Natural killer cell (primary cell): ENCODE data around the gene HSD17B13. TPM values are rescaled to one million over a fixed set of nuclear protein-coding genes. Genes with fewer than 3 reads are reported as not detected.

Experiments
- ATAC-seq, 3 donors: fragments of 150-1000 bp in 2 of 3; fragments of 200-7000 bp in 1 of 3; cut with Tn5 transposase; 1 replicate in 1 of 3; 2 replicates in 2 of 3; pipeline ENCODE4 v1.10.0; 2021; ENCODE audit warnings: mild to moderate bottlenecking in 2 of 3, moderate library complexity in 2 of 3
- DNase-seq, 2 donors: peaks; one replicate each; pipeline versions ENCODE4 v3.0.0 to v3.0.0-alpha.2; 2013 to 2021; ENCODE audit warnings: mixed read lengths in 1 of 2
- H3K27ac ChIP-seq: one replicate; pipeline ENCODE4 v1.5.1; 2013; ENCODE audit warnings: mild to moderate bottlenecking, low read length
- H3K27me3 ChIP-seq: one replicate; pipeline ENCODE4 v1.6.1; 2013; ENCODE audit warnings: low read length; ENCODE audit not compliant: control insufficient read depth, insufficient read depth
- H3K36me3 ChIP-seq: one replicate; pipeline ENCODE4 v1.6.1; 2013; ENCODE audit warnings: low read length; ENCODE audit not compliant: control insufficient read depth, insufficient read depth
- H3K4me1 ChIP-seq: one replicate; pipeline ENCODE4 v1.6.1; 2013; ENCODE audit warnings: low read length; ENCODE audit not compliant: control insufficient read depth, insufficient read depth
- H3K4me3 ChIP-seq: one replicate; pipeline ENCODE4 v1.5.1; 2013; ENCODE audit warnings: low read length
- H3K9me3 ChIP-seq: one replicate; pipeline ENCODE4 v1.6.1; 2013; ENCODE audit warnings: low read length; ENCODE audit not compliant: control insufficient read depth, insufficient read depth
- H3K27ac Mint-ChIP-seq, 2 donors: one replicate each; pipeline ENCODE4 v1.8.0; 2022; ENCODE audit warnings: mild to moderate bottlenecking in 2 of 2, mixed read lengths in 2 of 2, moderate library complexity in 1 of 2
- H3K27me3 Mint-ChIP-seq, 2 donors: one replicate each; pipeline ENCODE4 v1.8.0; 2022; ENCODE audit warnings: low read depth in 2 of 2, mixed read lengths in 2 of 2
- H3K36me3 Mint-ChIP-seq: one replicate; pipeline ENCODE4 v1.8.0; 2022; ENCODE audit warnings: mixed read lengths
- H3K4me1 Mint-ChIP-seq, 2 donors: one replicate each; pipeline ENCODE4 v1.8.0; 2022; ENCODE audit warnings: mixed read lengths in 2 of 2
- H3K4me3 Mint-ChIP-seq: one replicate; pipeline ENCODE4 v1.8.0; 2022; ENCODE audit warnings: mild to moderate bottlenecking, moderate library complexity, mixed read lengths
- H3K9me3 Mint-ChIP-seq, 2 donors: one replicate each; pipeline ENCODE4 v1.8.0; 2022; ENCODE audit warnings: mixed read lengths in 2 of 2
- CTCF ChIP-seq: fragments of 200-600 bp; IDR thresholded peaks from one replicate; pipeline ENCODE4 v1.8.0; 2022; ENCODE audit warnings: antibody characterized with exemption
- WGBS: methylation state at CpG from one replicate; pipeline ENCODE4 v1.1.7; 2013; ENCODE audit warnings: missing lambda C conversion rate; ENCODE audit not compliant: insufficient coverage; 5-methylcytosine and 5-hydroxymethylcytosine counted together
- intact Hi-C: fragments of 100-400 bp; cut with micrococcal nuclease; formaldehyde crosslinking; loops from one replicate; pipeline ENCODE4 v1.14.2; 2022
- total RNA-seq, 4 donors: library from RNA; stranded (reverse); fragments of 120-200 nt in 1 of 4; gene quantifications; one replicate each; pipeline versions ENCODE4 v1.2.3 to v1.2.4, GENCODE V29; 2013 to 2022

Gene HSD17B13
- total RNA-seq, 3 donors from 2014 or later (not counting 1 experiment from before 2014, with no cell fraction given) = 0.33 to 0.95 (median 0.73) TPM

- Histone ChIP-seq H3K9me3 (no peaks in the 10 kb centered on the region), H3K27ac (no peak overlapping the region), H3K36me3 (peaks cover 28% of the 10 kb centered on the region), H3K4me3 (no peak overlapping the region), H3K4me1 (no peaks in the 10 kb centered on the region), H3K27me3 (no peaks in the 10 kb centered on the region)
- intact Hi-C loops = no loop called here
- WGBS = 100% methylated on average over 2 of the region's 2 CpGs
- TF ChIP-seq CTCF = no peak
- DNase-seq = no peak
- Mint-ChIP-seq H3K9me3 (no peaks in the 10 kb centered on the region), H3K27ac (peak overlapping the region; percentile 46 to 74), H3K4me3 (no peak overlapping the region), H3K4me1 (peaks cover 4 to 14% of the 10 kb centered on the region in 2 donors), H3K27me3 (no peaks in the 10 kb centered on the region), H3K36me3 (peaks cover 7% of the 10 kb centered on the region)
- ATAC-seq = no peak
Observed at GRCh38 chr4:87356832-87357526, 34.3 kb upstream of the HSD17B13 start.

- Mint-ChIP-seq H3K9me3 (no peaks in the 10 kb centered on the region), H3K4me3 (no peak overlapping the region), H3K36me3 (peaks cover 7% of the 10 kb centered on the region), H3K27me3 (no peaks in the 10 kb centered on the region), H3K27ac (peak overlapping the region in 1 of 2 donors; percentile 20), H3K4me1 (peaks cover 4 to 14% of the 10 kb centered on the region in 2 donors)
- intact Hi-C loops = loop anchor here (5.0 kb wide), 1 partner anchor 113 kb away; no protein-coding TSS in a partner anchor
- Histone ChIP-seq H3K27ac (no peak overlapping the region), H3K9me3 (no peaks in the 10 kb centered on the region), H3K4me1 (no peaks in the 10 kb centered on the region), H3K36me3 (peaks cover 19% of the 10 kb centered on the region), H3K27me3 (no peaks in the 10 kb centered on the region), H3K4me3 (no peak overlapping the region)
- TF ChIP-seq CTCF = no peak
- WGBS = 68% methylated on average over 5 of the region's 7 CpGs
- no peak for ATAC-seq
- DNase-seq = no peak
Observed at GRCh38 chr4:87354168-87355102, 31.8 kb upstream of the HSD17B13 start.

GRCh38 chr4:87353592-87353991, 30.9 kb upstream of the HSD17B13 start:
- Mint-ChIP-seq H3K36me3 (peaks cover 7% of the 10 kb centered on the region), H3K4me1 (peaks cover 4 to 9% of the 10 kb centered on the region in 2 donors), H3K9me3 (no peaks in the 10 kb centered on the region), H3K27me3 (no peaks in the 10 kb centered on the region), H3K27ac (peak overlapping the region in 1 of 2 donors; percentile 45), H3K4me3 (no peak overlapping the region)
- 68% methylated on average over 3 of the region's 3 CpGs for WGBS
- Histone ChIP-seq H3K9me3 (no peaks in the 10 kb centered on the region), H3K27ac (no peak overlapping the region), H3K36me3 (peaks cover 19% of the 10 kb centered on the region), H3K27me3 (no peaks in the 10 kb centered on the region), H3K4me1 (no peaks in the 10 kb centered on the region), H3K4me3 (no peak overlapping the region)
- peak; percentile 32 for TF ChIP-seq CTCF
- intact Hi-C loops = loop anchor here (5.0 kb wide), 1 partner anchor 114 kb away; no protein-coding TSS in a partner anchor
- peak in 1 of 2 donors; percentile 67 for DNase-seq
- peak in 2 of 3 donors; percentile 51 to 59 for ATAC-seq
